ENCODE data around the gene MDC1. TPM values are rescaled to one million over a fixed set of nuclear protein-coding genes. Genes with fewer than 3 reads are reported as not detected.

Gene MDC1
- total and polyA plus RNA-seq, 2 of the 13 experiments (the other 11 are each of a cell fraction or from before 2014, with no cell fraction given), result 8.4 to 14.0 TPM

DNA sequence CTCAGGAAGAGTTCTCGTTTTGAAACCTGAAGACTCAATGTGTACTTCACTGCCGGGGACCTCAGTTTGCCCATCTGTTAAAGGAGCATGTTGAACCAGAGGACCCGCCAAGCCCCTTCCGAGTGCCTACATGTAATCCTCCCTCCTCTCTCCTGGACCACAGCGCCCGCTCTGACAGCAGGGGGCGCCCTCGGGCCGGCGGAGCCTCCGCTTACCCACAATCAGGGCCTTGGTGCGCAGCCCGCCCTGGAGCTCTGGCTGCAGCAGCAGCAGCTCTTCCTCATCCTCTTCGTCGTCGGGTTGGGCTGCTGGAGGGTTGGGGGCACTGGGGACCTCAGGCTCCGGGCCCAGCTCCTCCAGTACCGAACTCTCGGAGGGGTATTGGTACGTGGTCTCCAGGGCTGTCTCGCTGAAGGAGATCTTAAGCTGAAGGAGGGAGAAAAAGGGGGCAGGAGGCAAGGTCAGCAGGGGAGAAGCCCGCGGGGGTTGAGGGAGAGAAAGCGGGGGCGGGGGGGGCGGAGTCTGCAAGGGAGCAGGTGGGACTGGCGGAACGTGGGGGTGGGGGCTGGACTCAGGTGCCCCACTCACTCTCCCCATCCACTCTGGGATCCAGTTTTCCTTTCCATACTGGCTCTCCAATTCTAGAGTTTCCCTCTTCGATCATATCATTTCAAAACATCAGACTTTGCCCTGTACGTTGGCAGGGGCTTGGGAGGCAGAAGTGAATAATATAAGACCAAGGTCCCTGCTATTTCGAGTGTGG, 37.9 kb downstream of the MDC1 start (continued):
- TF ChIP-seq ZNF350 (CRISPR knock-in tag; IDR thresholded peaks at IDR 0.05; ENCODE audit: borderline replicate concordance, low read depth) (peak; percentile 49; the same call in 1 of the 2 replicates), ZNF772 (CRISPR knock-in tag; IDR thresholded peaks at IDR 0.05) (0 out of 2 replicates have a peak, but pooled peaks have one; percentile 58), SP1 (IDR thresholded peaks at IDR 0.05) (no peak), SP1 (CRISPR knock-in tag; IDR thresholded peaks at IDR 0.05) (peak; percentile 28; the same call in 1 of the 2 replicates), YEATS2 (CRISPR knock-in tag; IDR thresholded peaks at IDR 0.05; ENCODE audit: borderline replicate concordance) (peak; percentile 69; the same call in 1 of the 2 replicates), FOXO1 (CRISPR knock-in tag; IDR thresholded peaks at IDR 0.05) (peak; percentile 74), SMAD1 (CRISPR knock-in tag; IDR thresholded peaks at IDR 0.05; ENCODE audit: borderline replicate concordance, low read depth) (no peak), RAD21 (CRISPR knock-in tag; IDR thresholded peaks at IDR 0.05) (peak; percentile 99), ZNF782 (CRISPR knock-in tag; IDR thresholded peaks at IDR 0.05; ENCODE audit: borderline replicate concordance) (no peak), ZBTB10 (CRISPR knock-in tag; IDR thresholded peaks at IDR 0.05; ENCODE audit: borderline replicate concordance) (no peak), ZGPAT (CRISPR knock-in tag; IDR thresholded peaks at IDR 0.05) (peak; percentile 64), RFX1 (IDR thresholded peaks at IDR 0.05) (no peak), JUND (CRISPR knock-in tag; IDR thresholded peaks at IDR 0.05) (no peak), REPIN1 (CRISPR knock-in tag; IDR thresholded peaks at IDR 0.05; ENCODE audit: borderline replicate concordance, low read depth) (peak; percentile 91), LCORL (IDR thresholded peaks at IDR 0.05) (no peak), LCORL (CRISPR knock-in tag; IDR thresholded peaks at IDR 0.05) (peak; percentile 75), MED8 (CRISPR knock-in tag; IDR thresholded peaks at IDR 0.05; ENCODE audit: insufficient replicate concordance) (peak; percentile 35), SIN3A (IDR thresholded peaks at IDR 0.05; ENCODE audit: borderline replicate concordance, low read depth, low read length) (no peak; the same call in 1 of the 2 replicates), SRSF1 (optimal IDR thresholded peaks at IDR 0.05; ENCODE audit: low read depth, low read length) (no peak), TAF15 (IDR thresholded peaks at IDR 0.05; ENCODE audit: low read depth, low read length, poor library complexity, severe bottlenecking) (peak; percentile 93)
- TF ChIP-seq, protein P1, sequence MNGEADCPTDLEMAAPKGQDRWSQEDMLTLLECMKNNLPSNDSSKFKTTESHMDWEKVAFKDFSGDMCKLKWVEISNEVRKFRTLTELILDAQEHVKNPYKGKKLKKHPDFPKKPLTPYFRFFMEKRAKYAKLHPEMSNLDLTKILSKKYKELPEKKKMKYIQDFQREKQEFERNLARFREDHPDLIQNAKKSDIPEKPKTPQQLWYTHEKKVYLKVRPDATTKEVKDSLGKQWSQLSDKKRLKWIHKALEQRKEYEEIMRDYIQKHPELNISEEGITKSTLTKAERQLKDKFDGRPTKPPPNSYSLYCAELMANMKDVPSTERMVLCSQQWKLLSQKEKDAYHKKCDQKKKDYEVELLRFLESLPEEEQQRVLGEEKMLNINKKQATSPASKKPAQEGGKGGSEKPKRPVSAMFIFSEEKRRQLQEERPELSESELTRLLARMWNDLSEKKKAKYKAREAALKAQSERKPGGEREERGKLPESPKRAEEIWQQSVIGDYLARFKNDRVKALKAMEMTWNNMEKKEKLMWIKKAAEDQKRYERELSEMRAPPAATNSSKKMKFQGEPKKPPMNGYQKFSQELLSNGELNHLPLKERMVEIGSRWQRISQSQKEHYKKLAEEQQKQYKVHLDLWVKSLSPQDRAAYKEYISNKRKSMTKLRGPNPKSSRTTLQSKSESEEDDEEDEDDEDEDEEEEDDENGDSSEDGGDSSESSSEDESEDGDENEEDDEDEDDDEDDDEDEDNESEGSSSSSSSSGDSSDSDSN (CRISPR knock-in tag; IDR thresholded peaks at IDR 0.05), result peak; percentile 42
- TF ChIP-seq, protein P2, sequence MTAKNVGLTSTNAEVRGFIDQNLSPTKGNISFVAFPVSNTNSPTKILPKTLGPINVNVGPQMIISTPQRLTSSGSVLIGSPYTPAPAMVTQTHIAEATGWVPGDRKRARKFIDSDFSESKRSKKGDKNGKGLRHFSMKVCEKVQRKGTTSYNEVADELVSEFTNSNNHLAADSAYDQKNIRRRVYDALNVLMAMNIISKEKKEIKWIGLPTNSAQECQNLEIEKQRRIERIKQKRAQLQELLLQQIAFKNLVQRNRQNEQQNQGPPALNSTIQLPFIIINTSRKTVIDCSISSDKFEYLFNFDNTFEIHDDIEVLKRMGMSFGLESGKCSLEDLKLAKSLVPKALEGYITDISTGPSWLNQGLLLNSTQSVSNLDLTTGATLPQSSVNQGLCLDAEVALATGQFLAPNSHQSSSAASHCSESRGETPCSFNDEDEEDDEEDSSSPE (CRISPR knock-in tag; IDR thresholded peaks at IDR 0.05), result peak; percentile 56

All from HepG2 (cell line).